Activated CD4-positive, alpha-beta T cell treated with anti-CD3 and anti-CD28 coated beads, Interleukin-2, amount 50 U/mL, for 1 hour (primary cell): ENCODE data around the gene FRRS1L.

ENCODE experiments used
- DNase-seq: peaks from one replicate; pipeline ENCODE4 v3.0.0-alpha.2; 2020

The FRRS1L gene

DNA sequence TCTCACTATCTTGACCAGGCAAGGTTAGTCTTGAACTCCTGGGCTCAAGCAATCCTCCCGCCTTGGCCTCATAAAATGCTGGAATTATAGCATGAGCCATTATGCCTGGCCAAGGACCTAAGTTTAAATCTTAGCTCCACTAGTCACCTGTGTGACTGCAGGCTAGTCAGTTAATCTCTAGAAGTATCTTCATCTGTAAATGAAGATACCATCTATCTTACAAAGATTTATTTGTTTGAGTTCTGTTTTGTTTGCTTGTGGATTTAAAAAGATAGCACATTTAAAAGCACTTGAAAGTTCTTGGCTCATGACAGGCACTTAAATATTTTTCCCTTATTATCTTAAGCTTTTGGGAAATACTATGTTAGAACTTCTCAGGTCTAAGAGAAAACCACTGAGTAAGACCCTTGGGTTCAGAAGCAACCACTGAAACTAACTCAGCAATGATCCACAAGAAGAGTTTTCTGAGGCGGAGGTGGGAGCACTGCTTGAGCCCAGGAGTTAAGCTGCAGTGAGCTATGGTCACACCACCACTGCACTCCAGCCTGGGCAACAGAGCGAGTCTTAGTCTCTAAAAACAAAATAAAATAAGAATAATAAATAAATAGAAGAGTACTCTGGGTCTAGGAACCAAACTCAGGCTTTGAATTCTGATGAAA lies 66.4 kb downstream of the FRRS1L start:
- DNase-seq: no peak

DNA sequence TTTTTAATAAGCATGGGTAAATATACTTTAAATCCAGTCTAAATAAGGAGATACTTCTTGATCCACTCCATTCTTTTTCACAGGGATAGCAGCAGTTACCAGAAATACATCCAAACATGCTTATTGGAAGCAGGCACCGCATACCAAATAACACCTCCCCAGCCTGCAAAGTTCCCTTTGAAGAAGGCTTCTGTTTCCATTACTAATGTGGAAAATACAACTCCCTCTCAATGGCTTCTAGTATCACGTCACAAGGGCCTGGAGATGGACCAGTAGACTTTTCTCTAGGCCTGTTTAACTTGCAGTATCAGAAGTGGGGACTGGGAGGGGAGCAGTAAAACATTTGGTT lies 68.1 kb downstream of the FRRS1L start:
- DNase-seq: no peak

DNA sequence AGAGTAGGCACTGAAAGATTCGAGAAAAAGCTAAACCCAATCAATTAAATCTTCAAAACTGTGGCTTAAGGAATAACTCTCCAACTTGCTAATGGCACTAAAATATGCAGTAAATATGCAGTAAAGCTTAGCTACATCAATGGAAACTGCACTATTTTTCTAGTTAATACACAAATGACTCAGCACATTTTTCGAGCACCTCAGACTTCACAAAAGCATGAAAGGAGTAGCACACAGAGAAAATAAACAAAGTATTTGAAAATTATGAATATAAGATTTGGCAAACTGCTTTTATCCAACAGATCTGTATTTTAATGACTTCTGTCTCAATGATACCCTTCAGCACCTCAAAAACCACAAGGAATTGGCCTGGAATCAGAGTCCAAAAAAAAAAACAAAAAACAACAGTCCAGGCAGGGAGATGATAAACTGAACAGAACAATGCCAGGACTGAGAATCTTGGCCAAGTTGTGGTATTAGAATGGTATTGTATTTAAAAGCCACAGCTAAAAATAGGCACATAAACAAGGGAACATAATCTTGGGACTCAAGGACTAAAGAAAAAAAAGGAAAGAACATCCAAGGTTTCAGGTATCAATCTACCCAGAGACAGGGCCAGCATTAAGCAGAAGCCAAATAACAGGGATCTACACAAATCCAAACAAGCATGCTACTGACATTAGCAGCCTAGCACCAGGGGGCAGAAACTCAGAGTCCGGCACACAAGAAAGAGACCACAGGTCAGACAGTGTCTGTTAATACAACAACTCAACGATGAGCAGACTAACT lies 68.7 kb downstream of the FRRS1L start:
- no peak for DNase-seq

DNA sequence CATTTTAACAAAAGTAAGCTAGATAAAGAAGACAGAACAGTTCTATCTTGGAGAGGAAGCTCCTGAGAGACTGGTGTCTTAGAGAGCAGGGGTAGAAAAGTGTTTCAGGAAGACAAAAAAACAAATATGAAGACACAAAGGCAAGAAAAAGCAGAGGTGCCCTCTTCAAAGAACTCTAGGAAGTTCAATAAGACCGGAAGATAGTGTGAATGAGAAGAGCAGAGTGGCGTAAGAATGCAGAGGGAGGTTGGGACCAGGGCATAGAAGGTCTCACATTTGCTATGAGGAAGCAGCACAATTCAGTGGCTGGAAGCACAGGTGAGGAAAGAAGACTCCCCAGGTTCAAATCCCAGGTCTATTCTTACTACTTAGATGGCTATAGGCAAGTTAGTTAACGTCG lies 69.9 kb downstream of the FRRS1L start:
- no peak for DNase-seq

DNA sequence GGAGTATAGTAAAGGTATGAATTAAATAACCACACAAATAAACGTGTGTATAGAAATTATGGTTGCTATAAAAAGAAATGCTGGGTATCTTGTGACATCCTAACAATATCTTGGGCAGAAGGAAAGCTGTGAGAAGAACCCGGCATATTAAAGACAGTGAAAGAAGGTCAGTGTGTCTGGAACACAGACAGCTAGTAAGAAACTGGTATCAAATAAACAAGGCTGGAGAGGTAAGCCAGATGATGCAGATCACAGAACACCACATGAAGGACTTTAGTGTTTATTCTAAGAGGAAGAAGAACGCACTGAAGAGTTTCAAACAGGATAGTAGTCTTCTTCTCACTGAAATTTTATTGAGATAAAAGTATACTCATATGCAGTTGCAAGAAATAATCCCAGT lies 71.7 kb downstream of the FRRS1L start:
- DNase-seq: no peak

GRCh38 chr9:109094268-109094667 lies 72.8 kb downstream of the FRRS1L start:
- DNase-seq: no peak

GRCh38 chr9:109092587-109092986 lies 74.5 kb downstream of the FRRS1L start:
- no peak for DNase-seq

DNA sequence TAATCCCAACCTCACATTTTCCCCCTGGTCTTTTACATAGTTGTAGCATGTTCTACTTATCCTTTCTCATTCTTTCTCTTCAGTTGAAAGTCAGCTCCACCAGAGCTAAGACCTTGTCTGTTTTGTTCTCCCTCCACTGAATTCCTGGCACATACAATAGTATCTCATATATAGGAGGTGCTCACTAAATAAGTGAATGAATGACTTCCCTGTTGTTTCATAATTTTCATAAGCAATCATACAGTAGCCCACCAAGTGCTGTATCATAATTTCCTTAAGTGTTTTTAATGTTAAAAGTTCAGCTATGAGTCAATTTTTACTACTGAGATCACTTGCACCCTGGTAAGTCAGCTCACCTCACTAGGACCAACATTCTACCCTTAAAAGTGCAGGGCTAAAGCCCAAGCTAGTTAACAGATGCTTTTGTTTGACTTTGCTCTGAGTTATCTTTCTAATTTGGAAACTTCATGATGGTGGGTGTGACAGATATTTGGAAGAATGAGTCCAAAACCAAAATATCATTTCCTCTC lies 74.9 kb downstream of the FRRS1L start:
- no peak for DNase-seq

GRCh38 chr9:109088221-109088620 lies 78.8 kb downstream of the FRRS1L start:
- no peak for DNase-seq

- DNase-seq: no peak
Observed at GRCh38 chr9:109087795-109088194, 79.3 kb downstream of the FRRS1L start.

DNA sequence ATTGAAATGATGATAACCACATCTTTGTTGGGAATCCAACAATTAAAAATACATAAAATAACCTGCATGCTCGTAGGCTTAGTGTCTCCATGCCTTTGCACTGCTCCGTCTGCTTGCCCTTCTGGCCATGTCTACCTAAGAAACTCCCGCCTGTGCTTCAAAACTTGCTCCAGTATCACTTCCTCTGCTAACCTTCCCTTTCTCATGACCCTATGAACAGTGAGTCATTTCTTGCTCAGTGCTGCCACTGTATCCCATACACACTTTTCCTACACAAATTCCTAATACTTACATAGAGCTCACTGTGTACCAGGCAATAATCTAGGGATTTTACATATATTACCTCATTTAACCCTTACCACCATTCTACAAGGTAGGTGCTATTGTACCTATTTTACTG lies 80.8 kb downstream of the FRRS1L start:
- no peak for DNase-seq

DNA sequence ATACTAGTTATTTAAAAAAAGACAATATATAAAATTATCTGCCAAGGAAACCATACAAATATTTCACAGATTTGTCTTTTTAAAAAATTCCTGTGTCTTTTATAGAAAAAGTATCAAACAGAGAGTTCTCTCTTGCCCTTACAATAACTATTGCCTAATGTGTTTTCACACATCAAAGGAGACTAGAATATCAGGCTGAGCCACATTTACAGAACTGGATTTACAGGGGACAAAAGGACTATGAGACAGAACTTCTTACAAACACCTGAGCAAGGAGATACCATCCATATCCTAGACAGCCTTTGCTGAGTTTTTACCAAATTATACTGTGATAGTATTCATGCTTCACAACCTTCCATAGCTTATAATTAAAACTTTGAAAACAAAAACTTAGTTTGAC lies 81.5 kb downstream of the FRRS1L start:
- no peak for DNase-seq

DNA sequence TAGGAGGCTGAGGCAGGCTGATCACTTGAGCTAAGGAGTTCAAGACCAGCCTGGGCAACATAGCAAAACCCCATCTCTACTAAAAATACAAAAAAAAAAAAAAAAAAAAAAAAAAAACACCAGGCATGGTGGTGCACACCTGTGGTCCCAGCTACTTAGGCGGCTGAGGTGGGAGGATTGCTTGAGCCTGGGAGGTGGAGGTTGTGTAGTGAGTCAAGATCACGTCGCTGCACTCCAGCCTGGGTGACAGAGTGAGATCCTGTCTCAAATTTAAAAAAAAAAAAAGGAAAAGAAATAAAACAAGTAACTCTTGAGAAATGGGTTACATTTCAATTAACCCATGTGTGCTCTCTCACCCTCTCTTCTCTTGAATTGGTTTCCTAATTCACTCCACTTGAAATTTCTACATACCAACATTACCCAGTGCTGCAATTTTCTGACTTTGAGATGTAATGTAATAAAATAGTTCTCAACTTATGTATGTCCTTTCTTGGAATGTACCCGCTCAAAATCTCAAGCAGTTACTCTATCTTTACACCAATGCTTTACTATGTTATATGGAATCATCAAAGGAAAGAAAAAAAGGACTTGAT lies 83.1 kb downstream of the FRRS1L start:
- no peak for DNase-seq

GRCh38 chr9:109083141-109083540 lies 83.9 kb downstream of the FRRS1L start:
- DNase-seq: no peak

GRCh38 chr9:109082091-109082620 lies 84.9 kb downstream of the FRRS1L start:
- no peak for DNase-seq
